T-helper 1 cell (primary cell): ENCODE results near the gene HTT.
"Not testable (repeated sequence)": the region's sequence is repeated elsewhere in the genome, so short reads cannot be mapped to it uniquely, and the experiment has no call there.

Experiments
- DNase-seq, 5 donors: peaks; one replicate each; pipeline ENCODE4 v3.0.0-alpha.2; 2012 to 2020

Gene HTT

GRCh38 chr4:3085948-3086670 lies 11.6 kb downstream of the HTT start:
- no peak for DNase-seq

- DNase-seq: no peak
These were observed 12.8 kb downstream of the HTT start for GRCh38 chr4:3087115-3087797.

GRCh38 chr4:3091464-3091863 lies 17.0 kb downstream of the HTT start:
- no peak for DNase-seq

GRCh38 chr4:3094701-3095100 lies 20.2 kb downstream of the HTT start:
- DNase-seq: not testable (repeated sequence)

DNA sequence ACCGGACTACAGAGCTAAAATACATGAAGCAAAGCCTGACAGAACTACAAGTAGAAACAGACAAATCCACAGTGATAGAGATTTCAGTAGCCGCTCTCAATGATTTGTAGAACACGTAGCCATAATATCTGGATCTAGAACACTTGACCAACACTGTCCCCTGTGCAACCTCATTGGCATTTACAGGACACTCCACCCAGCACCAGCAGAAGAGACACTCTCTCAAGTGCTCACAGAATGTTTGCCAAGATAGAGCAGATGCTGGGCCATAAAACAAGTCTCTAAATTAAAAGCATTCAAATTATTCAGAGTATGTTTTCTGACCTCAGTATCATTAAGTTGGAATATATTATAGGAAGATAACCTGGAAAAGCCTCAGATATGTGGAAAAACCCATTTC lies 21.7 kb downstream of the HTT start:
- no peak for DNase-seq

DNA sequence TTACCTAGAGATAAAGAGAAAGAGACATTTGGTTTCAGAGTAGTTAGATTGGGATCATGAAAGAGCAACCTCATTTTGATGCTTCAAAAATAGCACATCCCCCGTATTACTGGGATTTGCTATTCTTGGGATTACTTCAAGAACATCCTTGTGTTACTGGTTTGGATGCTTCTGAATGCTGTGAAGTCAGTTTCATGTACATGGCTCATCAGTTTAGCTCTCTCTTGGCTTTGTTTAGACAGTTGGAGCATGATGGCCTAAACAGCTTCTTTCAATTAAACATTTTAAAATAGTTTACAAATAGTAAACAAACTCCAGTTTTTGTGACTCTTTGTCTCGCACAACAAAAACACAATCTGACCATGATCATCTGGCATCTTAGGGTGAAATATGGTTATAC lies 23.9 kb downstream of the HTT start:
- DNase-seq: no peak

- peak; percentile 56 to 76 (median 68) for DNase-seq
These were observed 32.1 kb downstream of the HTT start for GRCh38 chr4:3106339-3107186.

- DNase-seq: no peak
These were observed 32.8 kb downstream of the HTT start for GRCh38 chr4:3107271-3107670.

GRCh38 chr4:3107691-3108121 lies 33.2 kb downstream of the HTT start:
- no peak for DNase-seq

DNA sequence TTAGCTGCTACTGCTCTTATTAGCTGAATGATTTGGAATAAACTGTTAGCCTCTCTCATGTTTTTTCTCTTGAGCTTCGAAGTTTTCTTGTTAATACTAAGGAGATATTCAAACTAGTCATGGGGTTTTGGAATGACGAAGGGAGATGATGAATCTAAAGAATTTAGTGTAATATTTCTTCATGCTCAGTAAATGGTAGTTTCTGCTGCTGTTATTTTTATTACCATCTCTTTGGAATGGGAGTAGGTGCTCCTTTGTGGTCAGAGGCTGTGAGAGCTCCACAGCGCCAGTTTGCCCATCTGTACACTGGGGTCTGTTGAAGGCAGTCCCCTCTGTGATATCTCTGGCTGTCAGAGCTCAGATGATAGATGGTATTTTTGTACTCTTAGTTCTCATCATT lies 33.7 kb downstream of the HTT start:
- DNase-seq: no peak

GRCh38 chr4:3111461-3111860 lies 37.0 kb downstream of the HTT start:
- no peak for DNase-seq

GRCh38 chr4:3112201-3112600 lies 37.7 kb downstream of the HTT start:
- DNase-seq: no peak

DNA sequence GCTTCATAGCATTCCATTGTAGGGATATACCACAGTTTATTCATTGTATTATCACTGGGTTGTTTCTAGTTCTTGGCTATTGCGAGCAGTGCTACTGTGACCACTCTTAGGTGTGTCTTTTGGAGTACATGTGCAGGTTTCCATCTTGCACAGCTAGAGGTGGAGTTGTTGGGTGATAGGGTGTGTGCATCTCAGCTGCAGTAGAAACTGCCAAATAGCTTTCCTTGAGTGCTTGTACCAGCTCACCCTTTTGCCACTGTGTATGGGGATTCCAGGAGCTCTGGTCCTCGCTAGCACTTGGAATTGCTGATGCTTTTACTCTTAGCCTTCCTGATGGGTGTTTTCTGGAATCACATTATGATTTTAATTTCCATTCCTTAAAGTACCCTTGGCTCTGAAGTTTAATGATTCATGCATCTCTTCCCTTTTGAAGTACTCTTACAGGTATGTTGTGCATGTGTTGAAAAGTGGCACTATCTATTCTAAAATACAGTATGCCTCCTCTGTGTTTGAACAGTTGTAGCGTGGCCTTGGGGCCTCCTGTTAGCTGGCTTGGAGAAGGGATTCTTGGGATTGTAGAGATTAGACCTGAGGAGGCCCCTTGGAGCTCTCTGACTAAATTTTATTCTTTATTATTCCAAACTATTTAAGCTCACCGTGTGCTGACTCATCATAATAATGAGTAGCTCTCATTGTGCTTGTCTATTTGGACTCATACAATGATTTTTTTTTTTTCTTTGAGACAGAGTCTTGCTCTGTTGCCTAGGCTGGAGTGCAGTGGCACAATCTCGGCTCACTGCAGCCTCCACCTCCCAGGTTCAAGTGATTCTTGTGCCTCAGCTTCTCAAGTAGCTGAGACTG lies 38.4 kb downstream of the HTT start:
- no peak for DNase-seq

DNA sequence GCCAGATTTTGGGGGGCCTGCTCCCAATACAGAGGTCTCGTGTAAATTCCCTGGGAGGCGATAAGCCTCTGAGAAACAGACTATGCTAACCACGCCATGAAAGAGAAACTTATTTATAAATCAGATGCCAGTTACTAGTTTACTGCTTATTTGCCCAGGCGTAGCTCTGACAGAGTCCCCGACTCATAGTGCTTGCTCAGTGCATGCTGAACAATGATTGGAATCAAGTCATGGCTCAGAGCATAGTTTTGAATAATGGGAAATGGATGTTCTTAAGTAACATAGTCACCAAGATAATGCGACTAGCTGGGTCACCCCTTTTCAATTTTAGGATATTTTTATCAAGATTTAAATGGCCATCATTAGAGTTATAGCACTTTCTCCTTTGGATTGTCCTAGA lies 39.9 kb downstream of the HTT start:
- DNase-seq: no peak

- no peak for DNase-seq
These were observed 41.3 kb downstream of the HTT start for GRCh38 chr4:3115637-3116270.

GRCh38 chr4:3116955-3117354 lies 42.5 kb downstream of the HTT start:
- no peak for DNase-seq

GRCh38 chr4:3118312-3118711 lies 43.8 kb downstream of the HTT start:
- DNase-seq: no peak

- DNase-seq: no peak
These were observed 45.0 kb downstream of the HTT start for GRCh38 chr4:3119464-3119863.

- DNase-seq: no peak
These were observed 46.6 kb downstream of the HTT start for GRCh38 chr4:3121110-3121509.

- DNase-seq: no peak
These were observed 47.1 kb downstream of the HTT start for GRCh38 chr4:3121596-3121995.

GRCh38 chr4:3122081-3122563 lies 47.6 kb downstream of the HTT start:
- DNase-seq: no peak

DNA sequence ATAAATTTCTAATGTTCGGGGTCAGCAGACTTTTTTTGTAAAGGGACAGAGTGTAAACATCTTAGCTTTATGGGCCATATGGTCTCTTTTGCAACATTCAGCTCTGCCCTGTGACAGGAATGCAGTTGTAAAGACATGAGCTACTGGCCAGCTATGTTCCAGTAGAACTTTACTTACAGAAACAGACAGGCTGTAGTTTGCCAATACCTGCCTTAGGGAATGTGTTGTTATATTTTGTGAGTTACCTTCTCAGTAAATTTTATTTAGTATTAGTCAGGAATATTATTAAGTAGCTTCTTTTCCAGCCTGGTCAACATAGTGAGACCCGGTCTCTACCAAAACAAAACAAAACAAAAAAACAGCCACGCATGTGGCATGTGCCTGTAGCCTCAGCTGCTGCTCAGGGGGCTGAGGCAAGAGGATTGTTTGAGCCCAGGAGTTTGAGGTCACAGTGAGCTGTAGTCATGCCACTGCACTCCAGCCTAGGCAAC lies 48.7 kb downstream of the HTT start:
- no peak for DNase-seq
